Endothelial cell of umbilical vein (primary cell): ENCODE measurements around the gene KLHL9. TPM values are rescaled to one million over a fixed set of nuclear protein-coding genes. Genes with fewer than 3 reads are reported as not detected.

ENCODE experiments used
- BruUV-seq: library from RNA; stranded (reverse); fragments of 400-500 nt; replicated peaks from 2 replicates; lab custom pipeline; 2021; lab: Mats Ljungman, UMichigan
- CTCF ChIA-PET: fragments of 300-600, 350-600 bp; sonication (Branson Sonifier 250); formaldehyde crosslinking; loops from one replicate; lab custom pipeline; 2021; ENCODE audit warnings: antibody characterized with exemption, inconsistent platforms; lab: Charles Lee
- POLR2A ChIA-PET: fragments of 300-600, 350-600 bp; sonication (Branson Sonifier 250); formaldehyde crosslinking; loops from one replicate; lab custom pipeline; 2021; ENCODE audit warnings: antibody characterized with exemption, inconsistent platforms; lab: Charles Lee
- DNase-seq: peaks from one replicate; pipeline ENCODE4 v3.0.0-alpha.2; 2011; ENCODE audit warnings: low read depth, low spot score
- FAIRE-seq: peaks from 2 replicates; lab custom pipeline; 2011; peaks lifted over from hg19 to GRCh38; lab: Jason Lieb, UNC
- H2AFZ ChIP-seq: 2 replicates; pipeline ENCODE4 v1.6.0; 2012; ENCODE audit warnings: low read depth, low read length, control low read depth, inconsistent platforms
- H3K27ac ChIP-seq: 2 replicates; pipeline ENCODE4 v1.5.1; 2011; ENCODE audit warnings: low read depth, mild to moderate bottlenecking, control low read depth, low read length, moderate library complexity; ENCODE audit not compliant: insufficient read depth
- H3K27me3 ChIP-seq, 2 experiments: 2 replicates each; pipeline versions ENCODE4 v1.6.0 to v1.6.1; 2011; ENCODE audit warnings: low read length in 2 of 2, mixed read lengths in 1 of 2; ENCODE audit not compliant: control insufficient read depth in 2 of 2, insufficient read depth in 2 of 2
- H3K36me3 ChIP-seq, 2 experiments: 2 replicates in 1 of 2; 3 replicates in 1 of 2; pipeline ENCODE4 v1.5.1; 2011; ENCODE audit warnings: low read length in 2 of 2, mild to moderate bottlenecking in 1 of 2, moderate library complexity in 1 of 2; ENCODE audit not compliant: control insufficient read depth in 2 of 2, insufficient read depth in 2 of 2; ENCODE audit errors: extremely low read depth in 1 of 2
- H3K4me1 ChIP-seq: 3 replicates; pipeline ENCODE4 v1.5.1; 2011; ENCODE audit warnings: mild to moderate bottlenecking, low read length; ENCODE audit not compliant: control insufficient read depth, insufficient read depth; ENCODE audit errors: extremely low read depth
- H3K4me2 ChIP-seq: 2 replicates; pipeline ENCODE4 v1.6.1; 2011; ENCODE audit warnings: low read length, control low read depth, mixed read lengths; ENCODE audit not compliant: insufficient read depth
- H3K4me3 ChIP-seq, 3 experiments: fragments of 200-600 bp in 1 of 3; sonication (generic), shearing (Covaris generic) in 1 of 3; replicated peaks in 1 of 3; 2 replicates each; pipeline ENCODE4 v1.5.1; 2011 to 2016; ENCODE audit warnings: control low read depth in 3 of 3, low read length in 3 of 3, mild to moderate bottlenecking in 2 of 3, inconsistent platforms in 1 of 3, low read depth in 1 of 3, moderate library complexity in 1 of 3; ENCODE audit not compliant: insufficient read depth in 1 of 3
- H3K79me2 ChIP-seq: 2 replicates; pipeline ENCODE4 v1.6.0; 2012; ENCODE audit warnings: low read length, inconsistent platforms; ENCODE audit not compliant: control insufficient read depth, insufficient read depth
- H3K9ac ChIP-seq: replicated peaks from 2 replicates; pipeline ENCODE3; 2011; ENCODE audit warnings: low read length, control low read depth; ENCODE audit not compliant: insufficient read depth; ENCODE audit errors: extremely low read depth
- H3K9me1 ChIP-seq: replicated peaks from 3 replicates; pipeline ENCODE4 v1.6.0; 2011; ENCODE audit warnings: mild to moderate bottlenecking, low read length; ENCODE audit not compliant: control insufficient read depth, insufficient read depth; ENCODE audit errors: extremely low read depth
- H3K9me3 ChIP-seq: replicated peaks from 2 replicates; pipeline ENCODE4 v1.5.1; 2012; ENCODE audit warnings: low read length, inconsistent platforms; ENCODE audit not compliant: control insufficient read depth, insufficient read depth
- H4K20me1 ChIP-seq: replicated peaks from 2 replicates; pipeline ENCODE3; 2011; ENCODE audit warnings: mild to moderate bottlenecking, low read length; ENCODE audit not compliant: control insufficient read depth, insufficient read depth; ENCODE audit errors: extremely low read depth
- EZH2 ChIP-seq: IDR thresholded peaks from 2 replicates; pipeline ENCODE4 v1.6.1; 2012; ENCODE audit warnings: borderline replicate concordance, low read depth, mild to moderate bottlenecking, moderate library complexity, low read length, inconsistent platforms; ENCODE audit not compliant: severe bottlenecking
- FOS ChIP-seq: IDR thresholded peaks from 2 replicates; pipeline ENCODE4 v1.6.1; 2011; ENCODE audit warnings: mild to moderate bottlenecking, low read length, moderate library complexity, borderline replicate concordance; ENCODE audit not compliant: insufficient read depth
- JUN ChIP-seq: IDR thresholded peaks from 2 replicates; pipeline ENCODE4 v1.6.1; 2011; ENCODE audit warnings: borderline replicate concordance, low read depth; ENCODE audit not compliant: insufficient read length, insufficient read depth
- dilution Hi-C: fragments of 300-500 bp; cut with MboI; formaldehyde crosslinking; loops from one replicate; pipeline ENCODE4 v1.15.0; 2019; ENCODE audit warnings: low sequenced_read_pairs; ENCODE audit not compliant: extremely low pct_ligation_motif_present
- intact Hi-C: fragments of 100-400 bp; cut with micrococcal nuclease; formaldehyde crosslinking; loops from one replicate; pipeline ENCODE4 v1.10.0; 2022
- polyA plus RNA-seq, 4 experiments: library from polyadenylated mRNA; depleted of rRNA in 3 of 4; stranded (reverse) in 3 of 4; unstranded in 1 of 4; fragments of >200 nt; gene quantifications; 2 replicates each; pipeline versions ENCODE4 v1.2.1 to v1.2.3, GENCODE V29; 2011 to 2012; ENCODE audit warnings: missing spikeins in 1 of 4
- total RNA-seq: library from RNA; stranded (reverse); gene quantifications from 2 replicates; pipeline ENCODE4 v1.2.3, GENCODE V29; 2021
- TF ChIP-seq, protein P1 (sequence below), 2 donors: IDR thresholded peaks; 1 replicate in 1 of 2; 2 replicates in 1 of 2; pipeline ENCODE4 v1.5.1; 2011; ENCODE audit warnings: low read length in 2 of 2, mild to moderate bottlenecking in 2 of 2, moderate library complexity in 2 of 2, control low read depth in 1 of 2, inconsistent platforms in 1 of 2, low read depth in 1 of 2; ENCODE audit not compliant: insufficient read depth in 1 of 2; ENCODE audit errors: extremely low read depth in 1 of 2

Gene KLHL9
- total and polyA plus RNA-seq, 2 donors (not counting 3 experiments of a cell fraction or from before 2014, with no cell fraction given) = 8.0 to 23.5 TPM

DNA sequence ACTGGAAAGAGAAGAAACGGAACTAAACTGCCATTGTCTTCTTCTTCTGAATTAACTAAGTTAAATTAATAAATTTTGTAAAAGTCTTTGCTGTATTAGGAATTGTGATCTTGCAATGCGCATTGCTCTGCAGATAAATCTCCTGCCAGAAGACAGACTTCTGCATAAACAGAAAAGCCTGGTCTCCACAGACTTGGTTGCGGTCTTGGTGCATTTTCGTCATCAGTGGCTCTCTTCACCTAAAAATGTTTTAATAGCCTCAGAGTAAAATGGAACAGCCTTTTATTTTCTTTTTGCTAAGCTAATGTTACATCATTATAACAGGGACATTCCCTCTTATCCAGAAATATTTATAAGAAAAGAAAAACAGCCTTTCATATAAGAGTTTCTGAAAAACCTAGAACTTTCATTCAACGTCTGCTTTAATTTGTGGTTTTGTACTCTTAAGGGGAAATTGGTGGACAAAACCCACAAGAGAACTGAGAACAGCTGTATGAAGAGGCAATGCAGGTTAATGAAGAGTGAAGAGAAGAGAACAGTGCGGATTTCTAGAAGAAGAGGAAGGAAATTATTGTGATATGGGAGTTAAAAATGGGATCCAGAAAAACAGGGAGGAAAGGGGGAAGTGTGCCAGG is 40.2 kb downstream of the KLHL9 start:
- H3K36me3 ChIP-seq = no peaks in the 10 kb centered on the region
- H3K4me1 ChIP-seq = no peaks in the 10 kb centered on the region
- H2AFZ ChIP-seq = no peak overlapping the region
- H3K4me3 ChIP-seq = no peak overlapping the region
- H3K4me2 ChIP-seq = no peak overlapping the region
- FAIRE-seq (no peak), DNase-seq (no peak)
- no peak for TF ChIP-seq EZH2
- TF ChIP-seq, protein P1, sequence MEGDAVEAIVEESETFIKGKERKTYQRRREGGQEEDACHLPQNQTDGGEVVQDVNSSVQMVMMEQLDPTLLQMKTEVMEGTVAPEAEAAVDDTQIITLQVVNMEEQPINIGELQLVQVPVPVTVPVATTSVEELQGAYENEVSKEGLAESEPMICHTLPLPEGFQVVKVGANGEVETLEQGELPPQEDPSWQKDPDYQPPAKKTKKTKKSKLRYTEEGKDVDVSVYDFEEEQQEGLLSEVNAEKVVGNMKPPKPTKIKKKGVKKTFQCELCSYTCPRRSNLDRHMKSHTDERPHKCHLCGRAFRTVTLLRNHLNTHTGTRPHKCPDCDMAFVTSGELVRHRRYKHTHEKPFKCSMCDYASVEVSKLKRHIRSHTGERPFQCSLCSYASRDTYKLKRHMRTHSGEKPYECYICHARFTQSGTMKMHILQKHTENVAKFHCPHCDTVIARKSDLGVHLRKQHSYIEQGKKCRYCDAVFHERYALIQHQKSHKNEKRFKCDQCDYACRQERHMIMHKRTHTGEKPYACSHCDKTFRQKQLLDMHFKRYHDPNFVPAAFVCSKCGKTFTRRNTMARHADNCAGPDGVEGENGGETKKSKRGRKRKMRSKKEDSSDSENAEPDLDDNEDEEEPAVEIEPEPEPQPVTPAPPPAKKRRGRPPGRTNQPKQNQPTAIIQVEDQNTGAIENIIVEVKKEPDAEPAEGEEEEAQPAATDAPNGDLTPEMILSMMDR (IDR thresholded peaks at IDR 0.05; ENCODE audit: extremely low read depth in 1 of 2, insufficient read depth in 1 of 2, low read depth in 1 of 2, low read length in 2 of 2) = no peak
- TF ChIP-seq JUN = no peak
- no peak for TF ChIP-seq FOS
- no peak overlapping the region for H3K9ac ChIP-seq
- no TSS peak for BruUV-seq
- H4K20me1 ChIP-seq = no peaks in the 10 kb centered on the region
- intact Hi-C loops (no loop called here), dilution Hi-C loops (no loop called here)
- POLR2A ChIA-PET = no interaction called here
- peaks cover 5 to 21% of the 10 kb centered on the region in 2 experiments for H3K27me3 ChIP-seq
- H3K9me1 ChIP-seq = no peaks in the 10 kb centered on the region
- no peaks in the 10 kb centered on the region for H3K79me2 ChIP-seq
- no peak overlapping the region for H3K27ac ChIP-seq
- CTCF ChIA-PET = interaction anchor here (1.0 to 1.9 kb wide), 2 partner anchors 23 to 42 kb away, joined by 3 to 6 read pairs; no protein-coding TSS in a partner anchor
- H3K9me3 ChIP-seq = no peaks in the 10 kb centered on the region
